ENCODE measurements around the gene DCTN2. TPM values are rescaled to one million over a fixed set of nuclear protein-coding genes. Genes with fewer than 3 reads are reported as not detected.

The DCTN2 gene
- total and polyA plus RNA-seq, 8 donors: 104 to 162 (median 155) TPM

DNA sequence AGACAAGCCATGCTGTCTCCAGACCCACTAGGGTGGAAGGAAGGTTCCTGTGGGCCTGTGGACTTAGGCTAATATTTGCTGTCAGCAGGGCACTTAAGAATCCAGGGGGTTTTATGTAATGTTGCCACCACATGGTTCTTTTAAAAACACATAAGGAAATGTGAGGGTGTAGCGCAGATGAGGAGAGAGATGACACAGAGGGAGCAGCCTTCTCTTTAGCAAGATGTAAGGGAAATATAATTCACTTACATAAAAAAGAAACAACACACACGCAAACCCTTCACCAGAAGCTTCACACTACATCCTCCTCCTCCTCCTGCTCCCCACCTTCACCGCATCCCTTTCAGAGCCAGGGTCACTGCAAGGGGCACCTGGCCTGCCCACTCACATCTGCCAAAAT, 39.1 kb upstream of the DCTN2 start:
- DNase-seq (no peak), ATAC-seq (no peak)
- TF ChIP-seq, protein P1, sequence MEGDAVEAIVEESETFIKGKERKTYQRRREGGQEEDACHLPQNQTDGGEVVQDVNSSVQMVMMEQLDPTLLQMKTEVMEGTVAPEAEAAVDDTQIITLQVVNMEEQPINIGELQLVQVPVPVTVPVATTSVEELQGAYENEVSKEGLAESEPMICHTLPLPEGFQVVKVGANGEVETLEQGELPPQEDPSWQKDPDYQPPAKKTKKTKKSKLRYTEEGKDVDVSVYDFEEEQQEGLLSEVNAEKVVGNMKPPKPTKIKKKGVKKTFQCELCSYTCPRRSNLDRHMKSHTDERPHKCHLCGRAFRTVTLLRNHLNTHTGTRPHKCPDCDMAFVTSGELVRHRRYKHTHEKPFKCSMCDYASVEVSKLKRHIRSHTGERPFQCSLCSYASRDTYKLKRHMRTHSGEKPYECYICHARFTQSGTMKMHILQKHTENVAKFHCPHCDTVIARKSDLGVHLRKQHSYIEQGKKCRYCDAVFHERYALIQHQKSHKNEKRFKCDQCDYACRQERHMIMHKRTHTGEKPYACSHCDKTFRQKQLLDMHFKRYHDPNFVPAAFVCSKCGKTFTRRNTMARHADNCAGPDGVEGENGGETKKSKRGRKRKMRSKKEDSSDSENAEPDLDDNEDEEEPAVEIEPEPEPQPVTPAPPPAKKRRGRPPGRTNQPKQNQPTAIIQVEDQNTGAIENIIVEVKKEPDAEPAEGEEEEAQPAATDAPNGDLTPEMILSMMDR (IDR thresholded peaks at IDR 0.05): no peak
- Histone ChIP-seq H3K9me3 (no peaks in the 10 kb centered on the region), H3K4me1 (peaks cover 0 to 14% of the 10 kb centered on the region in 2 donors), H3K27ac (no peak overlapping the region), H3K36me3 (no peaks in the 10 kb centered on the region), H3K4me3 (no peak overlapping the region), H3K27me3 (peaks cover 0 to 43% of the 10 kb centered on the region in 2 donors)
- intact Hi-C loops (cut with DNase I): no loop called here

DNA sequence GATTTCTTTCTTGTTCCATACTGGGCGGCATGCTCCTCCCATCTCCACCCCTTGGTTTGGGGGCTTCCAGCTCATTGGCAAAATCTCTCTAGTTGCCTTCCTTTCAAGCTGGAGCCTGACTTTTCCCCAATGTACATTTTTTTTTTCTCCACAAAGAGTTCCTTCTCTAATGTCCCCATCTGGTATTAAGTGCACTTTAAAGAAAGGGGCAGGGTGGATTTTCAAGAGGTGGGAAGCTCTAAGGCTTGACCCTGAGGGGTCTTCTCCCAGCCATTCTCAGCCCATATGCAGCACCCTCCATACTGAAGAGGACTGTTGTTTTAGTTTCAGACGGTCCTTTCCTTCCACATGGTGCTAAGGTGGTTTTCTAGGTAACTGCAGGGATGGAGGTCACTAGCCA, 38.2 kb upstream of the DCTN2 start:
- Histone ChIP-seq H3K9me3 (no peaks in the 10 kb centered on the region), H3K27me3 (peaks cover 0 to 43% of the 10 kb centered on the region in 2 donors), H3K27ac (no peak overlapping the region), H3K36me3 (no peaks in the 10 kb centered on the region), H3K4me3 (no peak overlapping the region), H3K4me1 (peaks cover 0 to 7% of the 10 kb centered on the region in 2 donors)
- TF ChIP-seq, protein P1 (IDR thresholded peaks at IDR 0.05): no peak
- no peak for ATAC-seq
- intact Hi-C loops (cut with DNase I): no loop called here
- no peak for DNase-seq

DNA sequence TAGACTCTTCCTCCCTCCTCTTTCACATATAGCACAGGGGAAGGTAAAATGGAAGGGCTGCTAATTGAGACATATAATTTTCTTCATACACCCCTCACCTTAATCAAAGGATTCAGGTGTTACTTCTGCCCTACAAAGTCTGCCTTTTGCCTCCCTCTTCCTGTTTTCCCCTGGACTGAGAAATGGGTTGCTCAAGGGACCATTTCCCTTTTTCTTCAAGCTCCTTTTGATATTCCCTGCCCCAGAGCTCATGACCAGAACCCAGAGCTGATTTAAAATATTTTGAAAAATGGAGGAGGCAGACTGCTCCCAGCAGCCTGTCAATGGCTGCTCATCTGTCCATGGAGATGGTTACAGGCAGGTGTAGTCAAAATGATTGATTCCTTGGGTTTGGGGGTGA, 37.7 kb upstream of the DCTN2 start:
- ATAC-seq (no peak), DNase-seq (no peak)
- intact Hi-C loops (cut with DNase I): no loop called here
- H3K4me1 ChIP-seq: peaks cover 0 to 6% of the 10 kb centered on the region in 2 donors
- peaks cover 0 to 43% of the 10 kb centered on the region in 2 donors for H3K27me3 ChIP-seq
- TF ChIP-seq, protein P1 (IDR thresholded peaks at IDR 0.05): no peak
- H3K9me3 ChIP-seq: no peaks in the 10 kb centered on the region
- H3K4me3 ChIP-seq: no peak overlapping the region
- no peak overlapping the region for H3K27ac ChIP-seq
- H3K36me3 ChIP-seq: no peaks in the 10 kb centered on the region

DNA sequence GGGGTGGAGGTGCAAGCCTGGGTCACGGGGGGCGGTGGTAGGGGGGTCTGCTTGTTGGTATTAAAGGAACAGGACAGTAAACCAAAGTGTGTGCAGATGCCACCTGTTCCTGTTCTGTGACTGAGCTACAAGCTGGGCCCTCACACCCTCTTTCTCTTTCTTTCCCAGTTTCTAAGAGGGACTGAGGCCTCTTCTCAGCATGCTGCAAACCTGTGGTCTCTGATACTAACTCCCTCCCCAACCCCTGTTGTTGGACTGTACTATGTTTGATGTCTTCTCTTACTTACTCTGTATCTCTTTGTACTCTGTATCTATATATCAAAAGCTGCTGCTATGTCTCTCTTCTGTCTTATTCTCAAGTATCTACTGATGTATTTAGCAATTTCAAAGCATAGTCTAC, 37.1 kb upstream of the DCTN2 start:
- H3K9me3 ChIP-seq: no peaks in the 10 kb centered on the region
- ATAC-seq: no peak
- no peak overlapping the region for H3K27ac ChIP-seq
- H3K36me3 ChIP-seq: no peaks in the 10 kb centered on the region
- peaks cover 0 to 43% of the 10 kb centered on the region in 2 donors for H3K27me3 ChIP-seq
- no peak for DNase-seq
- intact Hi-C loops (cut with DNase I): no loop called here
- TF ChIP-seq, protein P1 (IDR thresholded peaks at IDR 0.05): no peak
- peaks cover 0 to 6% of the 10 kb centered on the region in 2 donors for H3K4me1 ChIP-seq
- H3K4me3 ChIP-seq: no peak overlapping the region

DNA sequence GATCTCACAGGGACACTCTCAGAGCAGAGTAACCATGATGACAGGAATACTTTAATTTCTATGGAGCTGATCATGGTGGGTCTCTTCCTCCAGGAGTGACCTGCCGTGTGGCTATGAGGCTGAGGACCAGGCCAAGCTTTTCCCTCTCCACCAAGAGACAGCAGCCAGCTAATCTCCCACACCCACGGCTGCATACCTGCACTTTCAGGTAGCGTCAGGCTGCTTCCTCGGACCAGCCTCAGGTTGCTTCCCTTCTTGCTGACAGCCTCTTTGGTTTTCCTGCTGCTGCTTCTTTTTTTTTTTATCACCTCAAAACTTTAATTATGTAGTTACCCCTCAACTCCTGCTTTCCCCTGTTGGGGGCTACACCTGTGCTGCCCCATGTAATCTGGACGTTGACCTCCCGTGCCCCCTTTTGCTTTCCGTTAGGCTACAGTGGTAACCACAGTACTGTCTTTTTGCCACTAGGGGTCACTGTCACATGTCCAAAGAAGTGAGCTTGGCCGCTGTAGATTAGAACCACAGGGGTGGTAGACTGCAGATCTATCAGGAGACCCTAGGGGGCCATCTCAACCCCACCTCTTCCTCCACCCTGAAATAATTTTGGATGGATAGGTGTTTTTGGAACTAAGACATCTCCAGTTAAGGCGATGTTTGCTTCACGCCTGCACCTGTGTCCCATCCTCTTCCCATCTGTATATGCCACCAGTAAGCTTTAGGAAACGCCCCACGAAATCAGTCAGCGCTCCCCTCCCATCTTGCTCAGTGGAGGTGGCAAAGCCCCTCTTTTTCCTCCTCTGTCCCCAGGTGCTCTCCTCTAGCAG, 36.2 kb upstream of the DCTN2 start:
- Histone ChIP-seq H3K27ac (no peak overlapping the region), H3K9me3 (no peaks in the 10 kb centered on the region), H3K27me3 (peaks cover 0 to 43% of the 10 kb centered on the region in 2 donors), H3K36me3 (no peaks in the 10 kb centered on the region), H3K4me1 (peaks cover 0 to 6% of the 10 kb centered on the region in 2 donors), H3K4me3 (no peak overlapping the region)
- ATAC-seq: peak; percentile 99
- DNase-seq: peak in 3 of 4 donors; percentile 44 to 85 (median 62)
- intact Hi-C loops (cut with DNase I): loop anchor here in 1 of 2 donors (2.0 kb wide), 1 partner anchor 40 kb away; no protein-coding TSS in a partner anchor
- TF ChIP-seq, protein P1 (IDR thresholded peaks at IDR 0.05): peak; percentile 94 to 98

All from left lung (tissue), 10 donors.